ENCODE data around the gene ASIC2.

ASIC2 gene

DNA sequence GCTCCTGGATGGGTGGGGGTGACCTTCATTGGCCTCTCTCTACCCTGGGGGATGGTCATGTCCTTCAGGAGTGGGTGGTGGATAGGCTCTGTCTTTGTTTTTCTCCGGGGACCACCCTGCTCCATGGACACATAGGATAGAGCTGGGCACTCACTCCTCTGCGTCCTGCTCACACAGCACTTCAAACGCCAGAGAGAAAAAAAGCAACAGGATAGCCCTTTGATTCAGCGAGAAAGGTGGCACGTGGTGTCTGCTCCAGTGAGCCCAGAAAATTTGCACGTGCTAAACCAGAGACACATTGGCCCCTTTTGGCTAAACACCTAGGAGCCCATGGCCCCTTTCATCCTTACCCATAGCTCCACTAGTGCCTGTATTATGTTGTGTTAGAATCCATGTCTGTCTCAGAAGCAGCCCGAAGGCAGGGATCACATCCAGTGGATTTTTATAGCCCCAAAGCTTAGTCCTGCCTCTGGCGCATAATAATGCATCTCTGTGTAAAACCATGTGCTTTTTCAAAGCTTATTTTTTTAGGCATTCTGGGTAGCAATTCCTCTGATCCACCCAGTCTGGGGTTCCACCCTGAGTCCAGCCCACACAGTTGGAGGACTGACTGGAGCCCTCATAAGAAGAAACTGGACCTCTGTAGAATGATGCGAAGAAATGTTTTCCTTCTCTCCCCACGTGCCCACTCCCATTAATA is 90.1 kb downstream of the ASIC2 start:
- DNase-seq (ENCODE audit: low spot score) = no peak

DNA sequence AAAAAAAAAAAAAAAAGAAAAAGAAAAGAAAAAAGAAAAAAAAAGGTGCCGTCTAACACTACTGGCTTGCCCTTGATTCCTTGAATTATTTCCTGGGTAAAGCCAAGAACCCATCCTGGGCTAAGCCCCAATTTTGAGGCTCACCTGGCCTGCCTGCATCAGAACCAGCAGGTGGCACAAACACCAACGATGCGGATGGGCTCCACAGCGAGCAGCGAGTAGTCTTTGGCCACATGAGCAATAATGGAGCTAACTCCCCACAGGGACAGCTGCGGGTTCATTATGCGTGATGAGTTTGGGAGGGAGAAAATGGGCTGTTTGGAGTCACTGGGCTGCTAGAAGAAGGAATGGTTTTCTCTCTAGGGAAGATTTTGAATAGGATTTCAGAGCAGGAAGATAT is 91.1 kb downstream of the ASIC2 start:
- no peak for DNase-seq (ENCODE audit: low spot score)

DNA sequence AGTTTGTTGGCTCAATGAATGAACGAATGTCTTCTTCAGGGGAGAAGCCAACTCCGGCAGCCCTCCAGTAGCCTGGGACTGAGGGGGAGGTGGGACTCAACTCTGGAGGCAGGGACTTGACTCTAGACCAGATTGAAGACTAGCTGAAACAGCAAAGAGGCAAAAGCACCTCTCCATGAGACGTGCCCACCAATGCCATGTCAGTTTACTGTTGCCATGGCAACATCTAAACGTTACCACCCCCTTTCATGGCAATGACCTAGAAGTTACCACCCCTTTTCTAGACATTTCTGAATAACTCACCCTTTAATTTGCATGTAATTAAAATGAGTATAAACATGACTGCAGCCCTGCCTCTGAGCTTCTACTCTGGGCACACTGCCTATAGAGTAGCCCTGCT is 91.8 kb downstream of the ASIC2 start:
- no peak for DNase-seq (ENCODE audit: low spot score)

DNA sequence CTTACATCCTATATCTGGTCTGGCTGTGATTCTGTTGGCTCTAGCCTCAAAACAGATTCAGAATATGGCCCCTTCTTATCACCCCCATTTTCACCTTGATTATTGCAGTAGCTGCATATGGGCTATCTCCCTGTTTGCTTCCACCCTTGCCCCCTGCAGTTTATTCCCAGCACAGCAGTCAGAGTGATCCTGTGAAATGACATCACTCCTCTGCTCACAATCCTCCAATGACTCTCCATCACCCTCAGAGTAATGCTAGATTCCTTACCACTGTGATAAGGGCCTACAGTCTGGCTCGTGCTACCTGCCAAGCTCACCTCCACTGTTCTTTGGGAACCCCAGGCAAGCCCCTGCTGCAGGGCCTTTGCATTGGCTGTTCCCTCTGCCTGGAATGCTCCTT is 92.5 kb downstream of the ASIC2 start:
- DNase-seq (ENCODE audit: low spot score) = no peak

DNA sequence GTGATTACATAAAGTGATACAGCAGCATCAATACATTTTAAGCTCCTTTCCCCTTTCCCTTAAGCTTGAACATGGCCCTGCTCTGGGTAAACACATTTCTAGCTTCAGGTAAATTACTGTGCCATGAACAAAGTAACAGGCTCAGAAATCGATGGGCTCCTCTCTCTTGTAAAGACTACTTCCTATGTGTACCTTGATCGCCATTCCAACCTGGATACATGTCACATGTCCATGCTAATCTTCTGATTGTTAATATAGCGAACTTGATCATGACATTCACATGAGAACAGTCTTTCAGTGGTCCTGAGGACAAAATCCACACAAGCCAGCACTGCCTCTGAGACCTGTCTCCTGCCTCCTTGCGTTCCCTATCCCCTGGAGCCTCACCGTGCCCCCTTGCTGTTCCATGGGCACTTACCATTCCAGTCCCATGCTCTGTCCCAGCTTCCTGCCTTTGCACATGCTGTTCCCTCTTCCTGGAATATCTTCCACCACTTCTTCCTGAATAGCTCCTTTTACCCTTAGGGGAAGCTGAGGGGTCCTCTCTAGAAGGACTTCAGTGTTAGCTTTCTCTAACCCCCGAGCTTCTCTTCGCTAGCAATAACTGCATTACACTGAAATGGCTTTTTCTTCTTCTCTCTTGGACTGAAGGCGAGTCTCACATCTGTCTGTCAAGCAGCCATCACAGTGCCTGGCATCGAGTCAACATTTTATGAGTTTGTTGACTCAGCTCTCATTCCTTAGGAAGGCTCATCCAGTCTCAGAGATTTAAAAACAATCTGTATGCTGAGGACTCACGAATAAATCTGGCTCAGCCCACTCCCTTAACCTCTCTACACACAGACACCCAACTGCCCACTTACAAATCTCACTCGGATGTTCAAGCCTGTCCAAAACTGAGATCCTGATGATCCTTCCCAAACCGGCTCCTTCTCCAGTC is 93.3 kb downstream of the ASIC2 start:
- no peak for DNase-seq (ENCODE audit: low spot score)

DNA sequence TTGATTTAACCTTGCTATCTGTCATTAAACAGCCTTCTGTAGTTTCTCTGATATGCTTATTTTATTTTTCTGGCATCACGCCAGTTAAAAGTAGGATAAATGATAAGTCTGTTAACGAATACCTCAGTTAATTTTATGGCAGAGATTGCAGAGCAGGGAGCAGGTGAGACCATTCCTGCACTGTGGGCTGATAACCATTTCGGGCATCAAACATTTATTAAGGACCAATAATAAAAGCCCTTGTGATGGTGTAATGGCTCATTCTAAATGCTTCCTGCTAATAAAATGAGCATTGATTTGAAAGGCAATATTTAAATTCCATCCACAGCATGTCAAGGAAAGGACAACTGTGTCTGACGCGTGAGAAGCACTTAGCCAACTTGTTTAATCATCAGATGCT is 94.1 kb downstream of the ASIC2 start:
- no peak for DNase-seq (ENCODE audit: low spot score)

DNA sequence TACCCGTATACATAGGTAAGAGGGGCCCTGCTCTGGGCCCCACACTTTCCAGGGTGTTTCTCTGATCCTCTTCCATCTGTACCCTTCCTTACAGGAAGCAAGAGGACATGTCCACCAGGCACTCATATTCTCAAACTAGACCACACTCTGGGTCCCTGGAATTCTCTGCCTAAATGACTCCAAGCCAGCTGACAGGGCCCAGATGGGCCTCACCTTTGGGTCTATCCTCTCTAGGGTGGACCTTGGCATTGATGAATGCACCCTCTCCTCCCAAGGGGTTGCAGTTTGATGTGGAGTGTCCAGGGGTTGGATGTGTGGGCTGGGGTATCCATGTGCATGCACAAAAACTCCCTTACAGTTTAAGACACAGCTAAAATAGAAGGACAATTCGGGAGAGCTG is 95.8 kb downstream of the ASIC2 start:
- no peak for DNase-seq (ENCODE audit: low spot score)

DNA sequence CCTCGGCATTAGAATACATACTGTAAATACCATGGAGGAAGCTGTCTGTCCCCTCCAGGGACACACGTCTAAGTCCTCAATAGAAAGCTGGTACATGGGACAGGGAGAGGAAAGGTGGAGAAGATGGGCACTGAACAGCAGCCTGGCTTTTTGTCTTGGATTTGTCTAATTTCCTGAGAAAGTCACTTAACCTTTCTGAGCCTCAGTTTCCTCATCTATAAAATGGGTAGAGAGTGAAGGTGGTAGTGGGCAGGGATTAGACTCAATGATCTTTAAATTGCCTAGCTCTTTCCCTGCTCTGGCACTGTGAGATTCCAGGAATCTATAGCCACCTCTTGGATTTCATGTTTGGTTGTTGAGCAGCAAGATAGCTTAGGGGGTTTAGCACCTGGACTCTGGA is 96.2 kb downstream of the ASIC2 start:
- DNase-seq (ENCODE audit: low spot score) = no peak

DNA sequence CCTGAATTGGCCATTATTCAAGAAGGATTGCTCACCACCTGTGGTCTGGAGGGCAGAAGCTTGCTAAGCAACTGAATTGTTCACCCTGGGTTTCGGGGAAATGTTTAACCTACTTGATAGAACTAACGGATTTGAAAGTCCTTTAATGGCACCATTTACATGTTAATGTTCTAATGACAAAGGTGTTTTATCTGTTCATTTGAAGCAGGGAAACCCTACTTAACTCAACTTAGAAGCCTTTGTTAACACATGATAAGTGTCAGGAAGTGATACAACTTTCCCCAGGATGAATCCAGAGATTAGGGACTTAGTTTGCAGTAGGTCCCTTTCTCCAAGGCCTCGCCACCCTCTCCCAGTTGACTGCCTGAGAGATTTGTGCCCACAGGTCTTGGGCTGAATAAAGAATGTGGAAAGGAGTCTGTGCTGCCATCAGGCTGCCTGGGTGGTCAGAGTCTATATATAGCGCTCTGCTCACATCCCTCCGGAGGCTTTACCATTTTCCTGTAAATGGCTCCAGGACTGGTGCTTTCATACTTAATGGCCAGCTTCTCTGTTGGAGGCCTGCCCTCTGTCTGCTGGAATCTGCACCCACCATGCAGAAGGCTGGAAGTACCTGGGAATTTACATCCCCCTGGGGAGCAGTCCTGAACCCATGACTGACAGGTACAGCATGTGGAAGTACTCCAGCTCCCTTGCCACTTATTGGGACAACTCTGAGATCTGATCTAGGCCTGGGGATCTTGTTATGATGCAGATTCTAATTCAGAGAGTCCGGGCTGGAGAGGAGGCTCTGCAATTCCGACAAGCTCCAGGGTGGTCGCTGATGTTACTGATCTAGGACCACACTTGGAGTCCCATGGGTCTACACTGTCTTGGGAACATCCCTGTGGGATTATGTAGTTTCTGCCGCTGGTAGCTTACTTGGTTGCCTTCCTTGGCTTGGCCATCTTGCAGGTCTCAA is 99.9 kb downstream of the ASIC2 start:
- DNase-seq (ENCODE audit: low spot score) = no peak

DNA sequence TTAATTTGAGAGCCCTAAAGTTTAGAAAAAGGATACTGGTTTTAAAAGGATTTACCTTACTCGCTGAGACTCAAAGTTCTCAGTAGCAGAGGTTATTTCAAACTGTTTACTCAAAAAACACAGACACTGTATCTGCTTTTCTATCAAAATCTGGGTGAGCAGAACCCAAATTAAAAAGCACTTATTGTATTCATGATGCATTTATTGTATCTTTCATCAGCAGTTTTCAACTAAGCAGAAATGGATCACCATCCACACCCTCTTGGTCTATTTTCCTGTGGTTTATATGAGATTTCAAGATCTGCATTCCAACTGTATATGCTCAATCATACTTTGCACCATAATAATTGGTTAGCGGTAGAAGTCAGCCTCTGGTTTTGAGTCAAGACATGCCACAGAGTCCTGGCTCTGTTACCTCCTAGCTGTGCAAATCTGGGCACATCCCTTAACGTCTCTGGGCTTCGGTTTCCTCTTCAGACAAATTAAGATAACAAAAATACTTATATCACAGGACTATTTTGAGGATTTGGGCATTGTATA is 109.5 kb downstream of the ASIC2 start:
- DNase-seq (ENCODE audit: low spot score) = no peak

DNA sequence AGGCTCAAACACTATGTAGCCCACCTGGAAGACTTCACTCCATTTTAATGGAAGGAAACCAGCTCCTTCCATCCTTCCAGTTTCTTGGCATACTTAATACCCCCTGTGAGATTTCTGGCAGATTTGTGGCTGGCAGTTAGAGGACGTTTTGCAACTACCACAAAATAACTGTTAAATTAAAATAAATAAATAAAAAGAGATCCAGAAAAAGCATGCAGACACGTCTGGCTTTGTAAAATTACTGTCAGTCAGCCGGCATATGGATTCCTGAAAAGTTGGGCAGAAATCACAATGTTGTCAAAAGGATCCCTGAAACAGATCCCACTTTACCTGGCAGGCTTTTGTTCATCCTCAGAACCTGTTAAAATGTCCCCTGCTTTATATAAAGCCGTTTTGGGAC is 113.9 kb downstream of the ASIC2 start:
- DNase-seq (ENCODE audit: low spot score) = no peak

DNA sequence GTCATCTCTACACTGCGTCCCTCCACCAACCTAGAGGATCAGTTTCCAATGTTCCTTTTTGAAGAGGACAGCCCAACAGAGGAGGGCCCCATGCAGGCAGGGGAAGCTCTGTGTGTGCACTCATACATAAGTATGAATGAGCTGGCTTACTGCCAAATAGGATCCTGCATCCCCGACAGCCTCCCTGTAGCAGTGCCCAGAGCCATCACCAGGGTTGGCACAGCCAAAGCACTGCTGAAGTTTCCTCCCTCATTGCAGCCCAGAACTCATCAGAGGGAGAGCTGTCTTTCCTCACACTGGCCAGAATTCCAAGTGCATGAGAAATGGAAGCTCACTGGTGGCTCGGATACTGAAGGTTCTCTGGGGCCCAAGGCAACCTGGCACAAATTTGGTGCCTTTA is 114.4 kb downstream of the ASIC2 start:
- no peak for DNase-seq (ENCODE audit: low spot score)

DNA sequence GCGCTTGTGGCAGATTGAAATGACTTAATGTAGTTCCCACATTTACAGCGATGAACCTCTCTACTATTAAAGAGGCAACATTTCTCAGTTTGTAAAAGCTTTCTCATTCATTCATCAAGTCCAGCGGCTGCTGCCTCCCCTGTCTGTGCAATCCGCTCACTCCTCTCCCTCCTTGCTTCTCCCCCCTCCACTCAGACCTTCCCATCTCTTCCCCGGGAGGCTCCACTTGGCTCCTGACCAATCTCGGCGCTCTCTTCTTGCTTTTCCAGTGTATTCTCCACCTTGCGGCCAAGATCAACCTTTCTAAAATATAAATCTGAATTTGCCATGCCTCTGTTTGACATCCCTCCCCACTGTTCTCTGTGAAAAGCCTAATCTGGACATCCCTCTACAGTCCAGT is 117.5 kb downstream of the ASIC2 start:
- no peak for DNase-seq (ENCODE audit: low spot score)

DNA sequence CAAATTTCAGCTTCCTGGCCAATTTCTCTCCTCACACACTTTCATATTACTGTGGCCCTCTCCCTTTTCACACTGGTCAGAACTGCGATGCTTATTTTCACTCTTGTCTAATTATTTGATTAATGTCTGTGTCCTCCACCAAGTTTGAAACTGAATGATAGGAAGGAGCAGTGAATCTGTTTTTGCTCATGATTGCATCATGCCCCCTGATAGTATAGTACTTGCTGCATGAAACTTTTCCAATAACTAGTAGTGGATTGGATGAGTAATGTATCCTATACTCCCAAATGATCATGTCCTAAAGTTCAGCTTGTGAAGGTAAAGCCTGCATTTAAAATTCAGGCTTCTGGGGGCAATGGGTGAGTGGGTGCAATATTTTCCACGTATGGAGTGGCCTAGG is 121.2 kb downstream of the ASIC2 start:
- DNase-seq (ENCODE audit: low spot score) = no peak

DNA sequence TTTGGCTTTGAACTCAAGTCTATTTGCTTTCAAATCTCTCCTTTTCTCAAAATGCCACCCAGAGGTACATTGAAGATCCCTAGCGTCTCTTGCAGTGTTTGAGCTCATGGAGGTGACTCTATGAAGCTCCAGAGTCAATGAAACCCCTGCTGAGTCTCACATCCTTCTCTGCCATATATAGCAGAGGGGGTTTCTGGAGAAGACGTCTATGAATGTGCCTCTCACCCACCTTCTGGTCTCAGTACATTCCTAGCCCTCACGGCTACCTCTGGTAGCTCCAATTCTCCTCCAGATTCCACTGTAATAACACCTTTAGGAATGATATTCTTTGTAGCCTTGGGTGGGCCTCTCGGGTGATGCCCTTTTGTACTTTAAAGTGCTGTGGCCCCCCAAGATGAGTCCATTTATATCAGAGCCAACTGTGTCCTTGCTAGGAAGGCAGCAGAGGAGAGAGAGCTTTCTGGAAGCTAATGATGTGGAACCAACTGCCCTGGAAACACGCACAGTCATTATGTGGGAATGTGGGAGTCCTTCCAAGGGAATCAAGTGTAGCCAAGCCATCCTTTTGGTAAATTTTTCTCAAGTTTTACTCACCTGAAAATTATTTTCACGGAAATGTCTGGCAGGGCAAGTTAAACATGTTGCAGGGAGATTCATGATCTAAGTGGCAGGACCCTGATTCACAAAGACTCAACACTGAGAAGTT is 123.4 kb downstream of the ASIC2 start:
- DNase-seq (ENCODE audit: low spot score) = no peak

DNA sequence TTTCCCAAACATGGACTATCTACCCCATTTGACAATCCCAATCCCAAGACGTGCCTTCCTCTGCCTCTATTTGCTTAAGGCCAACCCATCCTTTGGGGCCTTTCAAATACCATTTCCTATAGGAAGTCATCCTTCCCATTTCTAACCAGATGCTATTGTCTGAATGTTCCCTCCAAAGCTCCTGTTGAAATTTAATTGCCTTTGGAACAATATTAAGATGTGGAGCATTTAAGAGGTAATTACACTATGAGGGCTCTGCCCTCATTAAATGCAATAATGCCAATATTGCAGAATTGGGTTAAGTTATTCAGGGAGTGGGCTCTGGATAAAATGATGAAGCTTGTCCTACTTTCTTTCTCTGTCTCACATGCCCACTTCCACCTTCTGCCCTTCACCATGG is 125.4 kb downstream of the ASIC2 start:
- no peak for DNase-seq (ENCODE audit: low spot score)

DNA sequence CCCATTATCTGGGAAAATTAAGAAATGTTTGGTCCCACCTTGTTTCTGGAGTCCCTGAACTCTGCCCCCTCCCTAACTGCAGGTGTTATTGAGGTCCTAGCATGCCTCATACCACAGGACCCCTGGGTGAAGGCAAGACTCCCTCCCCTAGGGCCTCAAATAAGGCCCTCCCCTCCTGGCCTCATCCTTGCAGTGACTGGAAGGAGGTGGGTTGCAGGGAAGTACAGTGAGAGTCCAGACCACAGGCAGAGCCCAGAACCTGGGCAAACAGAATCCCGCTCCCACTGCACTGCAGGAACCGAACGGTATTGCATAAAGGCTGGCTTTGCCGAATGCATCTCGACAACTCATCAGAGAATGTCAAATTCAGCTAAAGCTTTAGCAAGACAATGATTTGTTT is 126.6 kb downstream of the ASIC2 start:
- DNase-seq (ENCODE audit: low spot score) = no peak

DNA sequence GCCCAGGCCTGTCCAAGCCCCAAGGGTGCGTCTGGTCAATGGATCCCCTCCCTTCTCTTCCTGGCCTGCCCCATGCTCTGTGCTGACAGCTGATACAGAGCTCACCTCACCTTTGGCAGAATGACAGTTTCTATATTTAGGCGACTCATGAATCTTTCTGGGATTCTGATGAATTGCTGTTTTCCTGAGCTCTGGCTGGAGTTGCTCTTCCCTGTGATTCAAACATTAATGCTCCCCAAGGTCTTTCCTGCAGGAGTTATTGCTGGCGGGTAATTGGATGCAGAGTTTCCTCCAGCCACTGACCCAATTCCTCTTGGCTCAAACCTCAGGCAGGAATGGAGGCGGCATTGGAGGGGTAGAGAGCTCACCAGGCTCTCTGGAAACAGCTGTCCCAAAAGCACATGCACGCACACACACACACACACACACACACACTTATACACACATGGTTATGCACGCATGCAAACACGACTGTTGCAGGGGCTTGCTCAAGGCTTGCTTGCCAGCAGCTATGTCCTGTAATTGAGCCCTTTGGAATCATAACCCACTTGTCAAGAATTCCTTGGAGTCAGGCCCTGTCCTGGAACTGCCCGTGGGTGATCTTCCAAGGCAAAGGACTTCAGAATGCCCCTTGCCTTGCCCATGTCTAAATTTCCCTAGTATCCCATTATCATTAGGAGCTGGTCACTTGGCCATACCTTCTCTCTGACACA is 128.8 kb downstream of the ASIC2 start:
- DNase-seq (ENCODE audit: low spot score) = no peak

DNA sequence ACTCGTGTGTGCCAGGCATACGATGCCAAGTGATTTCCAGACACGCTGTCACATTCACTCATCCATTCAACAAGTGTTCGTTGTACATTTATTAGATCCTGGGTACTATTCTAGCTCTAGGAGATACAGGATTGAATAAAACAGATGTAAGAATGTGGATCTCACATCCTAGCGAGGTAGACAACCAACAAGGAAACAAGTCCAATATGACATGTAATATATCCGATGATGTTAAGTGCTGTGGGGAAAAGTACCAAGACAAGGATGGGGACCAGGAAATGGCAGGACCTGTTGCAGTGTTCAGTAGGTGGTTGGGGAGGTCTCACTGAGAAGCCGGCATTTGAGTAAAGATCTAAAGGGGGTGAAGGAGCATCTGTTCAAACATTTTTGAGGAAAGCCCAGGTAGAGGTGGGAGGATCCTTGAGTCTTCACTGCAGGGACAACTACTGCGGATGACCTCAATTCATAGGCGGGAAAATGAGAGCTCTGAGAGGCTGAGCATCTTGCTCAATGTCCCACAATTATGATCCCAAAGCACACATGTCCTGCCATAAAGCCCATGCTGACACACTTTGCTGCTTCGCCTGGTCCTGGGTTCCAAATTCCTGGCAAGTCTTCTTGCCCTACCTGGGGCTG is 129.4 kb downstream of the ASIC2 start:
- DNase-seq (ENCODE audit: low spot score) = no peak

DNA sequence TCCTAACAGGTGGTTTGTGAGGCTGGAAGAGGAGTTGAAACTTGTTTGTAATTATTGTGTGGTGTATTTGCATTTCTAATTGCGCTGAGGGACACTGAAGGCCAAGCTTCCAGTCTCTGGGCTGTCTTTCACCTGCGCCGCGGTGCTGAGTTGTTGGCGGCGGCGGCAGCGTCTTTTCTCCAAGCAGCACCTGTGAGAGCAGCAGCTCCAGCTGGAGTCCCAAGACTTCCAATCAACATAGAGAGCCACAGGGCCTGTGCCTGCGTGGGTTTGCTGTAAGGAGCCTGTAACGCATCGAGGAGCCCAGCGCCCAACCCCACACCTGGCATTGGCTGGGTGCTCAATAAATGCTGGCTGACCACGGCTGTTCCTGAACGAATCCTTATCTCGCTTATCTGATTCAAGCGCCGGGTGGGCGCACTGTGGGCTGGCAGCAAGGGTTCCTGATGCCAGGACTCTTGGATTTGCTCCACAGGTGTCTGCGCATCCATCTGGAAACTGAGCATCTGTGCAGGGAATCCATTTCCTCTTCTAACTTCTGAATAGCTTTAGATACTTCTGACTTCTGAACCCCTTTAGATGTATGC is 138.1 kb downstream of the ASIC2 start:
- DNase-seq (ENCODE audit: low spot score) = no peak

Measured in putamen (tissue), 1 donor.